Activated effector memory CD4-positive, alpha-beta T cell treated with anti-CD3 and anti-CD28 coated beads, Interleukin-2, amount 50 U/mL, for 16 hours (primary cell): ENCODE measurements around the gene TMEM132D.

ENCODE experiments used
- DNase-seq: peaks from one replicate; pipeline ENCODE4 v3.0.0-alpha.2; 2020

TMEM132D gene

DNA sequence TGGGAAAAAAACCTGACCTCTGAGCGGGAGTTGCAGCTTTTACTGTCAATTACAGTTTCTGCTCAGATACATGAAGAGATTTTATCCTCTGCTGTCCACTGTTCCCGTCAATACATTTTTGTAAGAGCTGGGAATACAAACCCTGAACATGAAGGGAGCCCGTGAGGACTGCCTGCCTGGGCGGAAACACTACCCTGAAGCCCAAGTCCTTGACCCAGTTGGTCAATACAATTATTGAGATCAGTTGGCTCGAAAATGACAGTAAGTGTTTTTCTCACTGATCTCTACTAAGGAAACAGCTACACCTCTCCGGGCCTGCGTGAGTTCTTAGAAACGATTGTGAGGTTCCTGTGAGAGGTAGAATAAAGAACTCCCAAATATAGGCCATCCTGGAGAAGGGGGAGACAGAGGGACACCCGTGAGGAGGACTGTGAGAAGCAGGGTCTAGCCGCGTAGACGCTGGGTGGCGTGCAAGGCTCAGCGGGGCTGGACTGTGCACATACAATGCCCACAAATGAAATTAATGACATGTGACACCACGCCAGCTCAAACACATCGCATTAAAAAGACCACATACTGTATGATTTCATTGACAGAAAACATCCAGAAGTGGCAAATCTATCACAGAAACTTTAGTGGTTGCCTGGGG lies 509.5 kb downstream of the TMEM132D start:
- DNase-seq: no peak

DNA sequence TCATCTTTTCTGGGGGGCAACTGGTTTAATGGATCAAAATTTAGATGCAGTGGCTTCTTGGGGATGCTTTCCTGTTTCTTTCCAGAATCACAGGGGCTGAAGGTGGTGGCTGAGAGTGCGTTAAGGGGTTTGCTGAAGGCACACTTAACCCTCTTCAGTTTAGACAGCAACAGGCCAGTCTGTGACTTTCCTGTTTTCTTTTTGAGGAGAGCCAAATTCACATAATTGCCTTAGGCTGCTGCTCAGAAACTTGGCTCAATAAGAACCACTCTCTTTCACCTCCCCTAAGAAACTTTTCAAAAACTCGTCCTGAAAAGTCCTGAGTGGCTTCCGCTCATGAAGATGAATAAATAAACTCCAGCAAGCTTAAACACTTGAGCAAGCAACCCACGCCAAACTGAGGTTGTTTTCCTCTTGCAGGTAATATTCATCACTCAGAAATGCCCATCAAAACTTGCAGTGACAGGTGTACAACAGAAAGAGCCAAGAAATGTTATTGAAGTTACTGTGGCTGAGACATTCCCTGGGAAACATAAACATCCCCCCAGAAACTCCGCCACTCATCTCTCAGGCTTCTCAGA lies 510.4 kb downstream of the TMEM132D start:
- no peak for DNase-seq

DNA sequence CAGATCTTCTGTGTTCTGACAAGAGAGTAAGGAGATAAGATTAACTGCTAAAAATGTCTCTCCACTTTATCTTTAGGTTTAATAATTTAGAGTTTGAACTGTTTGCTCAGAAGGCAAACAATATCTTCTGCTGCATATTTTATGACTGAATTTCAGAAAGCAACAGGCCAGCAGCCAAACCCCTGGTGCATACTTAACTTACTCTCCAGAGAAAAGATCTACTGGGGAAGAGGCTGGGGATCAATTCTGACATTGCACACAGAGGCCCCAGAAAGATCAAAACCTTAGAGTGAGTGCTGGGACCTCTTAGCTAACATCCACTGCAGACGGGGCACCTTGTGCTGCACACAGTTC lies 518.2 kb downstream of the TMEM132D start:
- no peak for DNase-seq

DNA sequence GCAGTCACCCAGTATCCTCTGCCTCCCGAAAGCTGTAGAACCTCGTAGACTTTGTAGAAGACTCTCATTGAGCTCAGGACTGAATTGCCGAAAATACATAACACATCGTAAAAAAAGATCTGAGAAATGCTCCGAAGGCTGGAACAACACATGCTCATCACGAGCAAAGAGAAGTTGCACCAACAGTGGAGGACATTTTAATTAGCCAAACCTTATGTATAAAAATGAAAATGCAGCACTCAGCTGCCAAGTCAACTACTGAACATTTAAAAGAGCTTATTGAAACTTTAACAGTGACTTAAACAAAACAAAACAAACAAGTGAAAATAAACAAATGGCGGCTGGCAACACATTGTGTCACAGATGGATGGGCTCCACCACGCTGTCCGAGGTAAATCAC lies 519.9 kb downstream of the TMEM132D start:
- DNase-seq: no peak

DNA sequence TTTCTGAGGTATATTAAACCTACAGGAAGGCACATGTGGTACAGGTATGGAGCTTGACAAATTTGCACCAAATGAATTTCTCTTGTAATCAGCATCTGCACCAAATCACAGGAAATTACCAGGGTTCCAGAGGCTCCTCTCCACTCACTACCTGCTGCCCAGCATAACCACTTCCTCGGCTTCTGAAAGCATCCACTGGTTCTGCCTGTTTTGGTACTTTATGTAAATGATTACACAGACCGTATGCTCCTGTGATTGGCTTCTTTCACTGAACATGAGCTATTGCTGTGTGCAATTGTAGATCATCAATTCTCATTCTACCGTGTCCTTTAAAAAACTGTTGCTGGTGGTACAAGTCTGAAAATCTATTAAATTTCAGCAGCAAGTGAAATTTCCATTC lies 522.1 kb downstream of the TMEM132D start:
- no peak for DNase-seq

DNA sequence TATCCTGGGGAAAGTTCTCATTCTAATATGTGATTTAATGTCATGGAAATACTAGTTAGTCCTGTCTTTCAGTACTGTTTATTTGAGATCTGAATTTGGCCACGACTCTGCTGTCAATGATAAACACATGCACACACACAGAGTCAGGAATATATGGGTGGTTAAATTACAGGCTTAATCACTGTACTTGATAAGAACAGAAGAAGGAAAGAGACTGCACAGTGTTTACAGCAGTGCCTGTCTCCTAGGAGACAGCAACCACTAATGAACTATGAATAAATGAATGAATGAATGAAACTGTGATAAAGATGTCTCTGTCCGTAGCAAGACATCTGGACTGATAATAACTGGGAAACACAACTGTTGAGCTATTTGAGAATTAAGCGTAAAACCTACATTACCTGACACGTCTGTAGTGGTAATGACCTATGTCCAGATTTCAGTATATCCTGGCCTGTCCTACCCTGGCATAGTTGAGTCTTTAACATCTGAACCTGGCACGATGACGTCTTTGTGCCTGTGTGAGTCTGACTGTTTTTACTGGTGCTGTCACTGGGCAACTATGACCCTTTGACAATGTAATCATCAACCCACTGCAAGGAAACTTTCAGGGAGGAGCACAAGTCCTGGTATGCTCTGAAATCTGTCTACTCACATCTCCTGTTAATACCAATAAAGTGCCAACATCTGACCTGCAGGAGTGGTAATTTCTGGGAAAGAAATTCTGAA lies 524.6 kb downstream of the TMEM132D start:
- DNase-seq: no peak

DNA sequence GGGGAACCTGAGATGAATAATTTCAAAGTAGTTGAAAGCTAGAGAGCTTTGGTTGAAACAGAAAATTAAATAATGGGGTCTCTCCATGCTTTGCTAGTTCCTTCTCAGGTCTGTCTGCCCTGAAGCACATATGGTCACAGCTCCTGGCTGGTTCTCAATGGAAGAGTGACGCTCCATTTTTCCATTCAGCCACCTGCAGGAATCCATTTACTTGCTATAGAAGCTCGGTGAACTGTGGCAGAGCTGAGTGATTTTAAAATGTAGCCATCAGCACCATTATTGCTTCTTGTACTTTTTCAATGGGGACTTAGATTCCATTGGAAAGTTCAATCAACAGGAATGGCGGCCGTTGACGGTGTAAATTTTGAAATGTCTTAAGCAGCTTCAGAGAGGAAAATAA lies 525.3 kb downstream of the TMEM132D start:
- no peak for DNase-seq

DNA sequence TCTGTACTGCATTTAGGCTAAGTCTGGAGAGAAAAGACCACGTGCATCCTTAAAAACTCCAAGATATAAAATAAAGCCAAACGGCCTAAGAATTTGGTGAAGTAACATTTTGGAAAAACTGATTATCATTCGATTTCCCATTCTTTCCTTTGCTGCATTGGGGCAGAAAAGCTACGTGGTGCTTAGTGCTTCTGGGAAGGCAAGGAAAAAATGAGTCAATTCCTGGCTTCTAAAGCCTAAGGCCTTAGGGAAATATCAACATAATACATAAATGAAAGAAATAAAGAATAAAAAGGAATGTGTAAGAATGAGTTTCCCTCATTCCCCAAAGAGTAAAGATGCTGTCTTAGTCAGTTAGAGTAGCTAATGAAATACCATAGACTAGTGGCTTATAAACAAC lies 530.1 kb downstream of the TMEM132D start:
- no peak for DNase-seq

DNA sequence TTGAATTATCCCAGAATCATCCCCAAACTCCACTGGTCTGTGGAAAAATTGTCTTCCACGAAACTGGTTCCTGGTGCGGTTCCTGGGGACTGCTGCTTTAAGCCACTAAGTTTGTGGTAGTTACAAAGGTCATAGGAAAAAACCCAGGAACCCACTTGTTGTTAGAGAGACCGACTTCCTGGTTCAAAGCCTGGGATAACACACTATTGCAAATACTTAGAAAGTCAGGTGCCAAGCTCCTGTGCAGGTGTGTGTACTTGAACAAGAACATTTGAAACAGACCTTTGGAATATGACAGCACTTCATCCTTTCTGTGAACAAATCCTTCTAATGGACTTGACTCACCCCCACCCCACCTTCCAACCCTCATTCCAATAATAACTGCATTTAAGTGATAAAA lies 530.9 kb downstream of the TMEM132D start:
- DNase-seq: no peak

DNA sequence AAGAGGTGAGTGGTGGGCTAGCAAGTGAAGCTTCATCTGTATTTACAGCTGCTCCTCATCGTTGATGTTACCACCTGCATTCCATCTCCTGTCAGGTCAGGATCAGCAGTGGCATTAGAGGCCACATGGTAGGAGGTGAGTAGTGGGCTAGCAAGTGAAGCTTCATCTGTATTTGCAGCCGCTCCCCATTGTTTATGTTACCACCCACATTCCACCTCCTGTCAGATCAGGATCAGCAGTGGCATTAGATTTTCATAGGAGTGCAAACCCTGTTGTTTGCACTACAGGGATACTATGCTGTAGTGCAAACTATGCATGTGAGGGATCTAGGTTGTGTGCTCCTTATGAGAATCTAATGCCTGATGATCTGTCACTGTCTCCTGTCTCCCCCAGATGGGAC lies 531.5 kb downstream of the TMEM132D start:
- no peak for DNase-seq

DNA sequence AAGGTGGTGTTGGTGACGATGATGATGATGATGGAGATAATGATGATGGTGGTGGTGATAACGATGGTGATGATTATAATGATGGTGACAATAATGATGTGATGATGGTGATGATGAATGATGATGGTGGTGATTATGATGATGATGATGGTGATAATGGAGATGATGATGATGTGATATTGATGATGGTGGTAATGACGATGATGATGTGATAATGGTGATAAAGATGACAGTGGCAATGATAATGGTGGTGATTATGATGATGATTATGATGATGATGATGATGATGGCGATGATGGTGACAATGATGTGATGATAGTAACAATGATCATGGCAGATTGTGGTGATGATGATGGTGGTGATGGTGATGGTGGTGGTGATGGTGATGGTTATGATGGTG lies 532.6 kb downstream of the TMEM132D start:
- DNase-seq: no peak

DNA sequence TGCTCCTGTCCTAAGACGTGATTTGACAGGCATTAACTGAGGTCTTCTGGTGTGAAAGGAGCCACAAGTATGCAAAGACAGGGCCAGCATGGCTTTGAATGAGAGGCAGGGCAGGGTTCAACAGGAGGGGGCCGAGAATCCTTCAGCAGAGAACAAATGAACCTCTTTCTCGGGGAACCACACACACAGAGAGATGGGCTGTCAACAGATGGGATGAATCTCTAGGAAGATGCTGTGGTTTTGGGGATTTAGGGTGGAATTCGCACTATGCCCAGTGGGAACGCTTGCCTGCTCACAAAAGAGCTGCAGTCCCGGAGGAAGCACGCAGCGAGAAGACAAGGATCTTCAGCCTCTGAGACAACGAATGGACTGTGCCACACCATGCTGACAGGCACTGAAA lies 537.2 kb downstream of the TMEM132D start:
- no peak for DNase-seq

DNA sequence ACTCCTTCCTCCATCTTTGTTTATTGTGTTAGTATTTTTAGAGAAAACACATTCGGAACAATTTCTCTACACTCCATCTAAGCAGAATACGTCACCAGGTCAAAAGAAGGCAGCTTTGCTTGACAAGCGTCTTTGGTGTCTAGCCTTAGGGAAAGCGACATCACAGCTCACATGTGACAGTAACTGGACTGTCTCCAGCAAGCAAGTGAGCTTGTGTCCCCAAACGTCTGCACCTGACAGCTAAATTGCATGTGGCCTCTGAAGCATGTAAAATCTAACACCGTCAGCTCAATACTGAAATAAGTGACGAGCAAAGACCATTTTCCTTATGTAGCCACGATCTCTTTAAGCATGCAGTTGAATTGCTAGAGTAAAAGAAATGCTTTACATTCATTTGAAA lies 540.8 kb downstream of the TMEM132D start:
- DNase-seq: no peak

DNA sequence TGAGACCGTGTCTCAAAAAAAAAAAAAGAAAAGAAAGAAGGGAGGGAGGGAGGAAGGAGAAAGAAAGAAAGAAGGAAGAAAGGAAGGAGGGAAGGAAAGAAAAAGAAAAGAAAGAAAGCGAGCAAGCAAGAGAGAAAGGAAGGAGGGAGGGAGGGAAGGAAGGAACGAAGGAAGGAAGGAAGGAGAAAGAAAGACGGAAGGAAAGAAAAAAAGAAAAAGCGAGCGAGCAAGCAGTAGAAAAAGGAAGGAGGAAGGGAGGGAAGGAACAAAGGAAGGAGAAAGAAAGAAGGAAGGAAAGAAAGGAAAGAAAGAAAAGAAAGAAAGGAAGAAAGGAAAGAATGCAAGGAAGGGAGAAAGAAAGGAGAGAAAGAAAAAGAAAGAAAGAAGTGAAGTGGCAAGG lies 546.6 kb downstream of the TMEM132D start:
- DNase-seq: no peak

DNA sequence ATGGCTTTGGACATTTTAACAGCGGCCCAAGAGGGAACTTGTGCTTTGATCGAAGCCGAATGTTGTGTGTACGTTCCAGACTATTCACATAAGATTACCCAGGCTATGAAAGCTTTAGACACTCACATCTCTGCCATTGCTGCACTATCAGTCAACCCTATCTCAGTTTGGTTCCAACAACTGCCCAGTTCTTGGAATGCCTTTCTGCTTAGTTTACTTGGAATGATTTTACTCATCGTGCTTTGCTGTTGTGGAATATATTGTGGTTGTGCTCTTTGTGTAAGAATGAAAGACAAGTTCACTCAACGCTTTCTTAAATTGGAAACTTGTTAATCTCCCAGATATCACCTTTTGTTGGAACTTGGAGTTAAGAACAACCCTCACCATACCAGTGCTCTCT lies 552.3 kb downstream of the TMEM132D start:
- DNase-seq: no peak

DNA sequence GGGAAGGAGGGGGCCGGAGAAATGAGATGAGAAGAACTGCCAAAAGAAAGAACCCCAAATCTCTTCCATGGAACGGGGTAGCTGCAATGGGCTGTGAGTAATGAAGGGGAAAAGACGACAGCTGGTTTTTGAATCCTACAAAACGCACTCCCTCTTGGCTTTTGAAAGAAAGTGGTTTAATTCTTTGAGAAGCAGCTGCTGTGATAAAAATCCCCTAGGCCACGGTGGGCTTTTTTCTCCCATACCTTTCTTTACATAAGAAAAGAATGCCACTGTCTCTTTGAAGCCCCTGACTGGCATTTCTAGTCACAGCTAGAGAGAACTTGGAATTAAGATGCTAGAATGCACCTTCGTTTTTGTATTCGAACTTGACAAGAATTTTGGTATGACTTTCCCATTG lies 564.5 kb downstream of the TMEM132D start:
- no peak for DNase-seq

DNA sequence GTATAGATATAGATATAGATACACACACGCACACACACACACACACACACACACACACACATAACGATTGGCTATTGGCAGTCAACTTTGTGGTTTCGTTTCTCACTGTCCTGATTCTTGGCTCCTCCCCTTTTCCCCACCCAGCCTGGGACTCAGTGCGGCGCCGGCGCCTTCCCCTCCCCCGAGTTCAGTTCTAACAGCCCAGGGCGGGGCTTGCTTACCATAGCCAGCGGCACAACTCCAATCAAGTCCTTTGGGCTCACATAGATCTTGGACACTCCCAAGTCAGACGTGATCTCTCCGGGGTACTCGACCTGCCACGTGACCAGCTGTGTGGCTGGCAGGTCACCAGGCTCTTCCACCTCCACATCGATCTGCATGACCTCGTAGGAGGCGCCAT lies 566.4 kb downstream of the TMEM132D start:
- DNase-seq: no peak

DNA sequence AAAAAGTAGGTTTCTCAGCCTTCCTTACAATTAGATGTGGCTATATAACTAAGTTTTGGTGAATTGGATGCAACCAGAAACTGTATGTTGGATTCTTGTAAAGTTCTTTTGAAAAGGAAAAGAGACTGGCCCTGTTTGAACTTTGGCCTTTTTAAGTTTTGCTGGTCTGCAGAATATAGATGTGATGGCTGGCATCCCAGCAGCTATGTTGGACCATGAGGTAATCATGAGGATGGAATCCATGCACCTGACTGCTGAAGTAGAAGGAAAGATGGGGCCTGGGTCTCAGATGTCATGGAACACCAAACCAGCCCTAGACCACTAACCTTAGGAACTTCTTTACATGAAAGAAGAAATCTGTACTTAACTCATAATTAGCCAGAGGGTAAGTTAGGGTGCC lies 568.1 kb downstream of the TMEM132D start:
- no peak for DNase-seq

DNA sequence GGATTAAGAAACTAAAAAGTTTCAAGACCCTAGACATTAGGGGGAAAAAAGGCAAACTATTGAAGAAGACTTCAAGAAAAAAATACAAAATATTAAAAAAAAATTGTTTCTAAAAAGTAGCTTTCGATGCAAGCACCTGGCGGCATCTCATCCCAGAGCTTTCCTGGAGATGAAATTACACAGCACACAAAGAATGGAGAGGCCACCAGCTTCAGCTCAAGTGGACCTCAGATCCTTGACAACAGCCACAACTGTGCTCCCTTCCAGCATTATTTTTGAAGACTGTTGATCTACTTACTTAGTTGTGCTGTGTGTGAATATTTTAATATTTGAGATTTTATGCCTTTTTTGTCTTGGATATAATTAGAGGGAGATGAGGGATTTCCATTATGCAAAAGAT lies 571.5 kb downstream of the TMEM132D start:
- DNase-seq: no peak

DNA sequence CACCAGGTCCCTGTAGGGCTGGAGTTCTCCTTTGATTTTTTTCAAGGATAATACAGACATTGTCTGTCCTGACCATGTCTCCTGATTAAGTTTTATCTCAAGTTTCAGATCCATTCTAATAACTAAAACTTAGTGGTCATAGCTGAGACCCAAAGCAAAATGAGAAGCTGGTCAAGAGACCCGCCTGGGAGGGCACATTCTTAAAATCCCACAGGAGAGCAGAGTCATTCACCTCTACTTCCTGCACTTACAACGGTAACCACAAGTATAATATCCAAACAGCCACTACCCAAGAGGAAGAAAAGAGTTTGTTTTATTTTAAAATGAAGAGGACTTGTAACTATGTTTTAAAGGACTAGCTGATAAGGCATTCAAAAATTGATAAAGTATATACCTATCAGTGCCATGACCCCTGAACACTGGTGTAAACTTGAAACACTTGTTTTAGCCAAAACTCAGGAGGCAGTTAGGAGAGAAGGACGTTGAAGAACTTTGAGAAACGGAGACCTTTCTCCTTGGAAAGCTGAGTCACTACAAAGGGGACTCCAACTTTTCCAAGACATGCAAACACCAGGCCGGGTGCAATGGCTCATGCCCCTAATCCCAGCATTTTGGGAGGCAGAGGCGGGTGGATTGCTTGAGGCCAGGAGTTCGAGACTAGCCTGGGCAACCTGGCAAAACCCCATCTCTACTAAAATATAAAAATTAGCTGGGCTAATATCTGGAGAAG lies 572.3 kb downstream of the TMEM132D start:
- no peak for DNase-seq

DNA sequence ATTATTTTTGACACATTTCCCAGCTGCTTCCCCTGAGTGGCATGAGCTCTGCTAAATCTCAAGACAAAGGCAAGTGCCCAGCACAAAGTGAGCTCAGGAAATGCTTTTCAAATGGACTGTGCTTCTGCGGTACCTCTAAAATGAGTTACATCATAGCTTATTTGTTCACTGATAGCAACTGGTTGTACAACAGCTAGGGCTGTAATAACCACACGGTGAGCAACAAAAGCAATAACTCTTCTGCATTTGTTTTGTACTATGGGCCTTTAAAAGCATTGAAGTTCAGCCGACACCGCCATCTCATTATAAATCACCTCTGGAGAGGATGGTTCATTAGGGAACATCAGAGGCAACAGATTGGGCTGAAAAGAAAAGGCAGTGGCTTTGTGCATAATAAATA lies 575.6 kb downstream of the TMEM132D start:
- DNase-seq: no peak

DNA sequence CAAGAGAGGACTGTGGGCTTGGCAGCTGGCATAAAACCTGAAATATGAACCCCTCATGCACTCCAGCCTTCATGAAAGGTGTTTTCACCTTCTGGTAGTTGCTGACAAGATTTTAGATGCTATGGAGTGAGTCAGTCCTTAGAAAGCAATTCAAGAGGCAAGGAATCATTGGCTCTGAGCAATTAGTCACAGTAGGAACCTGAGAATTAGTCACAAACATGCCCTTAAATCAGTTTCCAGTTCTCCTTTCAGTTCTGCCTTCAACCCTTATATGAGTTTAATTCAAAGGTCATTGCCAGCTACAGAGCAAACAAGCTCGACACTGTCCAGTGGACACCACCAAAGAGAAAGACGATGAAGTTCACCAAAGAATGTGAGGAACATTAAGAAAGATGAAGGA lies 578.3 kb downstream of the TMEM132D start:
- no peak for DNase-seq

DNA sequence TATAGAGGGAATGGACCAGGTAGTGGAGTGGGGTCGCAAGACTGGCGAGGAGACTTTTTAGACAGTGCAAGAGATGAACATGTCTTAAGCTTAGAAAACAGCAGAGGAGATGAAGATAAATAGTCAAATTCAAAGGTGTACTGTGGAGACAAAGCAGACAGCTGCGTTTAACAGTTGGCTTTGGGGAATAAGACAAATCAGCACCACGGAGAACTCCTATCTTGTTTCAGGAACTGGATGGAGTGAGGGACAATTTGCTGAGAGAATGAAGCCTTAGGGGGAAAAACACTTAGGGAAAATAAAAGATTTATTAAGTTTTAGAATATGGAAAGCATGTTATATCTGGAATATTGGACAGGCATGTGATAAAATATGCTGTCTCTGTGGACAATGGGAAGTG lies 591.8 kb downstream of the TMEM132D start:
- DNase-seq: no peak

DNA sequence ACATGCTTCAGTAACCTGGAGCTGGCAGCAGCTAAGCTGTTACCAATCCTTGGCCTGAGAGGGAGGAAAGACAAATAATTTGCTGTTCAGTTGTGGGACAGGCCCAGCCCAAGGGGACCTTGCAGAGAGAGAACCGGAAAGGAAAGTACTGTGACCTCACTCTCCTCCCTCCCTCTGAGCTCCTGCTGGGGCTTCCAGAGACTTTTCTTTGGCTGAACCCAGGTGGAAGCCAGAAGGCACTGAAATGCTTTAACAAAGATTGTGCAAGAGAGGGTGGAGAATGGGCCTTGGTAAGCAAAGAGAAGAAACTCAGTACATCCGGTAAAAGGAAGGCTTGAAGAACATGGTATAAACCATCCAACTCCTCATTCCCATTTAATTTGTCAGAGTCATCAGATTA lies 593.5 kb downstream of the TMEM132D start:
- no peak for DNase-seq
